Measurements from ENCODE around the gene CPTP.

DNA sequence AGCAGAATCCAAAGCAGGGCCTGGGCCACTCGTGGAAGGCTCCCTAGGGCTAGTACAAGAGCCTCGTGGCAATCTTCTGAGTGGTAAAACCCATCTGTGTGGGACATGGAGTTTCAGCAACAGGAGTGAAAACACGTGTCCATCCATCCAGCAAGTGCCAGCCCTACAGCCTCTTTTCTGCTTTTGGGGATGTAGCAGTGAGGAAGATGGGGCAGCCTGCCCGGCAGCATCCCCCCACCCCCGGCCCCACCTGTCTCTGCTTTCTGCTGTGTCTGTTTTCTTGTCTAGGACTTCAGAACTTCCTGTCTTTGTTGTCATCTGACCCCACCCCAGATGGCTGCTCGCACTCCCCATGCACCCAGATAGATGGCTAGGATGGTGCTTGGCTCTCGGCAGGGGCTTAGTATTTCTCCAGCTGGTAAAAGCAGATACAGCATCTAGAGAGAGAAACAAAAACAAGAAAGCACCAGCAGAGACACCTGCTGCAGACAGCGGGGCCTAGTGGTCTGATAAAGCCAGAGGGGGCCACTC lies 1.5 kb downstream of the CPTP start:
- TF ChIP-seq, protein P1, sequence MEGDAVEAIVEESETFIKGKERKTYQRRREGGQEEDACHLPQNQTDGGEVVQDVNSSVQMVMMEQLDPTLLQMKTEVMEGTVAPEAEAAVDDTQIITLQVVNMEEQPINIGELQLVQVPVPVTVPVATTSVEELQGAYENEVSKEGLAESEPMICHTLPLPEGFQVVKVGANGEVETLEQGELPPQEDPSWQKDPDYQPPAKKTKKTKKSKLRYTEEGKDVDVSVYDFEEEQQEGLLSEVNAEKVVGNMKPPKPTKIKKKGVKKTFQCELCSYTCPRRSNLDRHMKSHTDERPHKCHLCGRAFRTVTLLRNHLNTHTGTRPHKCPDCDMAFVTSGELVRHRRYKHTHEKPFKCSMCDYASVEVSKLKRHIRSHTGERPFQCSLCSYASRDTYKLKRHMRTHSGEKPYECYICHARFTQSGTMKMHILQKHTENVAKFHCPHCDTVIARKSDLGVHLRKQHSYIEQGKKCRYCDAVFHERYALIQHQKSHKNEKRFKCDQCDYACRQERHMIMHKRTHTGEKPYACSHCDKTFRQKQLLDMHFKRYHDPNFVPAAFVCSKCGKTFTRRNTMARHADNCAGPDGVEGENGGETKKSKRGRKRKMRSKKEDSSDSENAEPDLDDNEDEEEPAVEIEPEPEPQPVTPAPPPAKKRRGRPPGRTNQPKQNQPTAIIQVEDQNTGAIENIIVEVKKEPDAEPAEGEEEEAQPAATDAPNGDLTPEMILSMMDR (conservative IDR thresholded peaks at IDR 0.05; ENCODE audit: low read length) = no peak
- no peak for TF ChIP-seq EZH2phosphoT487 (IDR thresholded peaks at IDR 0.05; ENCODE audit: borderline replicate concordance)
